Testis (tissue), 3 donors: ENCODE measurements around the gene PSMD2. TPM values are rescaled to one million over a fixed set of nuclear protein-coding genes. Genes with fewer than 3 reads are reported as not detected.

ENCODE experiments used
- DNase-seq: peaks from one replicate; pipeline ENCODE4 v3.0.0-alpha.2; 2019
- H3K27ac ChIP-seq, 2 donors: fragments of 200-600 bp; sonication (generic); one replicate each; pipeline ENCODE4 v1.5.1; 2019
- H3K27me3 ChIP-seq: fragments of 200-600 bp; sonication (generic); one replicate; pipeline ENCODE4 v1.5.1; 2019
- H3K36me3 ChIP-seq: fragments of 200-600 bp; sonication (generic); one replicate; pipeline ENCODE4 v1.5.1; 2017; ENCODE audit warnings: low read depth; ENCODE audit errors: missing control alignments
- H3K4me1 ChIP-seq: fragments of 200-600 bp; sonication (generic); one replicate; pipeline ENCODE4 v1.5.1; 2019
- H3K4me3 ChIP-seq, 2 donors: fragments of 200-600 bp; sonication (generic); one replicate each; pipeline ENCODE4 v1.5.1; 2017 to 2019
- H3K9me3 ChIP-seq: fragments of 200-600 bp; sonication (generic); one replicate; pipeline ENCODE4 v1.5.1; 2017
- CTCF ChIP-seq, 3 experiments: fragments of 450-650 bp in 2 of 3; fragments of 200-600 bp in 1 of 3; sonication (generic) in 1 of 3; IDR thresholded peaks; one replicate each; pipeline ENCODE4 v1.5.1; 2016 to 2019; ENCODE audit warnings: antibody characterized with exemption in 3 of 3, mild to moderate bottlenecking in 2 of 3, moderate library complexity in 1 of 3
- POLR2A ChIP-seq: fragments of 450-650 bp; IDR thresholded peaks from one replicate; pipeline ENCODE4 v1.6.1; 2017; ENCODE audit warnings: antibody characterized with exemption, mild to moderate bottlenecking, moderate library complexity
- WGBS, 2 donors: methylation state at CpG; one replicate each; pipeline ENCODE4 v1.1.5; 2018; 5-methylcytosine and 5-hydroxymethylcytosine counted together
- intact Hi-C: fragments of 100-400 bp; cut with DNase I; formaldehyde crosslinking; loops from one replicate; pipeline ENCODE4 v1.15.1; 2023; ENCODE audit warnings: low total_unique reads
- polyA plus RNA-seq: library from polyadenylated mRNA; stranded (reverse); fragments of 350-450 nt; fragmentation: Illumina TruSeq; extraction: RNeasy Lipid Tissue Mini Kit (QIAGEN cat#74804); gene quantifications from one replicate; pipeline ENCODE4 v1.2.3, GENCODE V29; 2014; ENCODE audit warnings: low read depth, low replicate concordance; ENCODE audit not compliant: insufficient read depth
- total RNA-seq, 2 donors: library from RNA; depleted of rRNA; stranded (reverse); fragments of >200 nt; gene quantifications; one replicate each; pipeline ENCODE4 v1.2.3, GENCODE V29; 2016

PSMD2 gene
- total and polyA plus RNA-seq, 3 donors from 2014 or later = 289 to 379 (median 339) TPM

GRCh38 chr3:184272269-184272668 lies 26.8 kb upstream of the PSMD2 start:
- DNase-seq = no peak
- TF ChIP-seq POLR2A (no peak), CTCF (IDR thresholded peaks at IDR 0.05) (no peak)
- Histone ChIP-seq H3K4me1 (no peaks in the 10 kb centered on the region), H3K27me3 (no peaks in the 10 kb centered on the region), H3K4me3 (no peak overlapping the region), H3K36me3 (no peaks in the 10 kb centered on the region), H3K9me3 (no peaks in the 10 kb centered on the region), H3K27ac (no peak overlapping the region)
- 33 to 58% methylated on average over 1 of the region's 1 CpG for WGBS, 2 donors
- intact Hi-C loops = no loop called here

- H3K4me3 ChIP-seq = peak overlapping the region in 1 of 2 donors; percentile 15
- intact Hi-C loops = no loop called here
- no peaks in the 10 kb centered on the region for H3K27me3 ChIP-seq
- TF ChIP-seq POLR2A = no peak
- TF ChIP-seq CTCF (IDR thresholded peaks at IDR 0.05) = no peak
- no peaks in the 10 kb centered on the region for H3K4me1 ChIP-seq
- H3K36me3 ChIP-seq = no peaks in the 10 kb centered on the region
- H3K9me3 ChIP-seq = no peaks in the 10 kb centered on the region
- no peak overlapping the region for H3K27ac ChIP-seq
- no peak for DNase-seq
- 46 to 64% methylated on average over 12 of the region's 12 CpGs for WGBS, 2 donors
Observed at GRCh38 chr3:184275381-184275701, 23.7 kb upstream of the PSMD2 start.

- no peak for DNase-seq
- TF ChIP-seq CTCF (IDR thresholded peaks at IDR 0.05) (no peak), POLR2A (no peak)
- Histone ChIP-seq H3K9me3 (no peaks in the 10 kb centered on the region), H3K27ac (no peak within 1 kb of the TSS), H3K36me3 (no peaks in the 10 kb centered on the region), H3K27me3 (no peaks in the 10 kb centered on the region), H3K4me3 (peak within 1 kb of the TSS; percentile 15 to 29), H3K4me1 (no peaks in the 10 kb centered on the region)
- WGBS, 2 donors = 12 to 60% methylated on average over 1 to 45 of the region's 65 CpGs
- intact Hi-C loops = no loop called here
Observed at GRCh38 chr3:184275961-184276910, 22.8 kb upstream of the PSMD2 start, which contains the start of gene ECE2. Gene ECE2 (plus strand): TSS chr3:184276022. CDS start chr3:184276154, 132 bp downstream.

- intact Hi-C loops = no loop called here
- H3K4me1 ChIP-seq = no peaks in the 10 kb centered on the region
- no peak for DNase-seq
Observed at GRCh38 chr3:184277366-184277765, 21.7 kb upstream of the PSMD2 start.

More at GRCh38 chr3:184277366-184277765, 21.7 kb upstream of the PSMD2 start:
- H3K27ac ChIP-seq = no peak overlapping the region
- no peaks in the 10 kb centered on the region for H3K9me3 ChIP-seq
- H3K4me3 ChIP-seq = no peak overlapping the region
- no peak for TF ChIP-seq CTCF (IDR thresholded peaks at IDR 0.05)
- TF ChIP-seq POLR2A = no peak
- no peaks in the 10 kb centered on the region for H3K27me3 ChIP-seq
- 84 to 94% methylated on average over 6 of the region's 6 CpGs for WGBS, 2 donors
- no peaks in the 10 kb centered on the region for H3K36me3 ChIP-seq
